ENCODE measurements around the gene CD34. TPM values are rescaled to one million over a fixed set of nuclear protein-coding genes. Genes with fewer than 3 reads are reported as not detected.

CD34 gene
- total RNA-seq, 2 experiments from 2014 or later = not detected

DNA sequence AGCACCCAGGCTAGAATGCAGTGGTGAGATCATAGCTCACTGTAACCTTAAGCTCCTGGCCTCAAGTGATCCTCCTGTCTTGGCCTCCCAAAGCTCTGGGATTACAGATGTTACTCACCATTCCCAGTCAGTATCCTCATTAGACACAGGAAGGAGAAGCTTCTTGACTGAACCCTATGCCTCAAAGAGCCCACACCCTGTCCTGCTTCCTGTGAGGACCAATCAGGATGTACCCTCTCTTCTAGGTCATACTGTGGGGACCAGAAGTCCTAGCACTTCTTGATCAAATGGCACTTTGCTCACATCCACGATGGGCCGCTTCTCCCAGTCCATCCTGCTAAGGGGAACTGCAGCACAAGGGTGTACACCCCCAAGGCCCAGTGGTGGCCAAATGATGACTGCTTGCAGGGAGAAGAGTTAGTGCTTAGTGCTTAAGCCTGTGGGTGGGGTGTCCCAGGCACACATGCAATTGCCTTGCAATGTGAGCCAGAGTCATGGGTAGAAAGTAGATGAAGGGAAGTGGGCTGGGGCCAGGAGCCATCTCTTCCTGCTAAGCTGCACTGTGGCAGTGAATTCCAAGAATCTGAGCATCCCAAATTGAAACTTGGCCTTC lies 9.8 kb downstream of the CD34 start:
- Histone ChIP-seq H3K36me3 (ENCODE audit: insufficient read depth, low read length) (no peaks in the 10 kb centered on the region), H3K27ac (ENCODE audit: low read depth, low read length, poor library complexity, severe bottlenecking) (no peak overlapping the region), H3K4me3 (ENCODE audit: low read depth, low read length, poor library complexity, severe bottlenecking) (no peak overlapping the region), H3K4me1 (ENCODE audit: insufficient read depth, low read length, poor library complexity, severe bottlenecking) (no peaks in the 10 kb centered on the region), H2AFZ (ENCODE audit: low read length) (no peak overlapping the region), H3K9me2 (ENCODE audit: insufficient read depth, low read length) (no peaks in the 10 kb centered on the region), H3K9me3 (ENCODE audit: low read length) (no peaks in the 10 kb centered on the region), H3K79me2 (ENCODE audit: insufficient read depth, low read depth, low read length) (no peaks in the 10 kb centered on the region), H3K4me2 (ENCODE audit: low read length) (no peak overlapping the region), H4K20me1 (ENCODE audit: insufficient read depth, low read length) (no peaks in the 10 kb centered on the region)
- POLR2A ChIA-PET = interaction anchor here (0.6 to 0.7 kb wide), 2 partner anchors 28 to 1793 kb away, joined by 3 to 5 read pairs; no protein-coding TSS in a partner anchor
- CTCF ChIA-PET (ENCODE audit: unreplicated experiment) = no interaction called here
- DNase-seq (ENCODE audit: low spot score) = no peak
- intact Hi-C loops (cut with micrococcal nuclease; ENCODE audit: unreplicated experiment) = no loop called here
- TF ChIP-seq, protein P1, sequence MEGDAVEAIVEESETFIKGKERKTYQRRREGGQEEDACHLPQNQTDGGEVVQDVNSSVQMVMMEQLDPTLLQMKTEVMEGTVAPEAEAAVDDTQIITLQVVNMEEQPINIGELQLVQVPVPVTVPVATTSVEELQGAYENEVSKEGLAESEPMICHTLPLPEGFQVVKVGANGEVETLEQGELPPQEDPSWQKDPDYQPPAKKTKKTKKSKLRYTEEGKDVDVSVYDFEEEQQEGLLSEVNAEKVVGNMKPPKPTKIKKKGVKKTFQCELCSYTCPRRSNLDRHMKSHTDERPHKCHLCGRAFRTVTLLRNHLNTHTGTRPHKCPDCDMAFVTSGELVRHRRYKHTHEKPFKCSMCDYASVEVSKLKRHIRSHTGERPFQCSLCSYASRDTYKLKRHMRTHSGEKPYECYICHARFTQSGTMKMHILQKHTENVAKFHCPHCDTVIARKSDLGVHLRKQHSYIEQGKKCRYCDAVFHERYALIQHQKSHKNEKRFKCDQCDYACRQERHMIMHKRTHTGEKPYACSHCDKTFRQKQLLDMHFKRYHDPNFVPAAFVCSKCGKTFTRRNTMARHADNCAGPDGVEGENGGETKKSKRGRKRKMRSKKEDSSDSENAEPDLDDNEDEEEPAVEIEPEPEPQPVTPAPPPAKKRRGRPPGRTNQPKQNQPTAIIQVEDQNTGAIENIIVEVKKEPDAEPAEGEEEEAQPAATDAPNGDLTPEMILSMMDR (conservative IDR thresholded peaks at IDR 0.05; ENCODE audit: low read length) = no peak
- TF ChIP-seq EZH2phosphoT487 (IDR thresholded peaks at IDR 0.05; ENCODE audit: borderline replicate concordance, low read depth, low read length) = no peak
- no TSS peak for BruUV-seq (replicated peaks)

DNA sequence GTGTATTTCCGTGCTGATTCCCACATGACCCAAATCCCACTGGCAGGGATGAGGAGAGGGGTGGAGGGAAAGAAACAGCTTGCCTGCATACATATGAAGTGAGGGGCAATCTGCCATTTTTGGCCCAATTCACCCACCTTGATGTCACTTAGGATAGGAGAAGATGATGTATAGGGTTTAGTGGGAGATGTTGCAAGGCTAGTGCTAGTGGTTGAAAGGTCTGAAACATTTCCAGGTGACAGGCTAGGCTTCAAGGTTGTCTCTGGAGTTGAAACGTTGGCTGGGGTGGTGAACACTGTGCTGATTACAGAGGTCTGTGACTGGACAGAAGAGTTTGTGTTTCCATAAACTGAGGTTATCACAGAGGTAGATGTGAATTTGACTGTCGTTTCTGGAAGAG lies 12.1 kb downstream of the CD34 start:
- Histone ChIP-seq H3K27ac (ENCODE audit: low read depth, low read length, poor library complexity, severe bottlenecking) (no peak overlapping the region), H3K4me1 (ENCODE audit: insufficient read depth, low read length, poor library complexity, severe bottlenecking) (no peaks in the 10 kb centered on the region), H3K9me2 (ENCODE audit: insufficient read depth, low read length) (no peaks in the 10 kb centered on the region), H4K20me1 (ENCODE audit: insufficient read depth, low read length) (no peaks in the 10 kb centered on the region), H3K79me2 (ENCODE audit: insufficient read depth, low read depth, low read length) (no peaks in the 10 kb centered on the region), H3K36me3 (ENCODE audit: insufficient read depth, low read length) (no peaks in the 10 kb centered on the region), H3K4me2 (ENCODE audit: low read length) (no peak overlapping the region), H2AFZ (ENCODE audit: low read length) (no peak overlapping the region), H3K9me3 (ENCODE audit: low read length) (no peaks in the 10 kb centered on the region), H3K4me3 (ENCODE audit: low read depth, low read length, poor library complexity, severe bottlenecking) (no peak overlapping the region)
- BruUV-seq (replicated peaks) = no TSS peak
- no peak for TF ChIP-seq EZH2phosphoT487 (IDR thresholded peaks at IDR 0.05; ENCODE audit: borderline replicate concordance, low read depth, low read length)
- TF ChIP-seq, protein P1 (conservative IDR thresholded peaks at IDR 0.05; ENCODE audit: low read length) = no peak
- CTCF ChIA-PET (ENCODE audit: unreplicated experiment) = no interaction called here
- DNase-seq (ENCODE audit: low spot score) = no peak
- intact Hi-C loops (cut with micrococcal nuclease; ENCODE audit: unreplicated experiment) = no loop called here
- POLR2A ChIA-PET = interaction anchor here (0.8 kb wide), 1 partner anchor 18 kb away, joined by 4 read pairs; no protein-coding TSS in a partner anchor

DNA sequence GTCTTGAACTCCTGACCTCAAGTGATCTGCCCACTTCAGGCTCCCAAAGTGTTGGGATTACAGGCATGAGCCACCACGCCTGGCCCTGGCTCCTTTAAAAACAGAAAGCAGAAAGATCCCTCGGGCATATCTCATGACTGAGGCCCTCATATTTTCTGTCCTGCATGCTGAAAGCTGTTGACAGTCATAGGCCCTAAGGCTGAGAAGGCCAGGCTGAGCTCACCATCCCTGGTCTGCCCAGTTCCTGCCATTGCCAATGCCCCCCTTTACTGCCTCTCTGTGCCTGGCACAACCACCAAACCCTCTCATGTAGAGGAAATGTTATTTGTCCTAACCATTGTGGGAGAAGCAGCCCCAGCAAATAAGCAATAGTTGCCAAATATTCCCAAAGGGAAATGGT lies 12.7 kb downstream of the CD34 start:
- Histone ChIP-seq H3K9me3 (ENCODE audit: low read length) (no peaks in the 10 kb centered on the region), H3K36me3 (ENCODE audit: insufficient read depth, low read length) (no peaks in the 10 kb centered on the region), H3K9me2 (ENCODE audit: insufficient read depth, low read length) (no peaks in the 10 kb centered on the region), H4K20me1 (ENCODE audit: insufficient read depth, low read length) (no peaks in the 10 kb centered on the region), H3K27ac (ENCODE audit: low read depth, low read length, poor library complexity, severe bottlenecking) (no peak overlapping the region), H3K4me3 (ENCODE audit: low read depth, low read length, poor library complexity, severe bottlenecking) (no peak overlapping the region), H3K4me2 (ENCODE audit: low read length) (no peak overlapping the region), H3K79me2 (ENCODE audit: insufficient read depth, low read depth, low read length) (no peaks in the 10 kb centered on the region), H3K4me1 (ENCODE audit: insufficient read depth, low read length, poor library complexity, severe bottlenecking) (no peaks in the 10 kb centered on the region), H2AFZ (ENCODE audit: low read length) (no peak overlapping the region)
- no TSS peak for BruUV-seq (replicated peaks)
- CTCF ChIA-PET (ENCODE audit: unreplicated experiment) = no interaction called here
- no peak for TF ChIP-seq EZH2phosphoT487 (IDR thresholded peaks at IDR 0.05; ENCODE audit: borderline replicate concordance, low read depth, low read length)
- TF ChIP-seq, protein P1 (conservative IDR thresholded peaks at IDR 0.05; ENCODE audit: low read length) = no peak
- POLR2A ChIA-PET = no interaction called here
- no peak for DNase-seq (ENCODE audit: low spot score)
- intact Hi-C loops (cut with micrococcal nuclease; ENCODE audit: unreplicated experiment) = no loop called here
